Subcutaneous abdominal adipose tissue (tissue), 5 donors: ENCODE measurements around the gene NIN.

Experiments
- H3K27ac ChIP-seq: one replicate; pipeline ENCODE4 v1.7.0; 2013; ENCODE audit warnings: low read depth, mild to moderate bottlenecking, inconsistent platforms, low read length, moderate library complexity
- H3K27me3 ChIP-seq, 5 donors: one replicate each; pipeline ENCODE4 v1.7.0; 2013; ENCODE audit warnings: low read length in 5 of 5, inconsistent platforms in 1 of 5; ENCODE audit not compliant: control insufficient read depth in 5 of 5, insufficient read depth in 4 of 5
- H3K36me3 ChIP-seq, 5 donors: one replicate each; pipeline ENCODE4 v1.7.0; 2013; ENCODE audit warnings: low read length in 5 of 5; ENCODE audit not compliant: control insufficient read depth in 5 of 5, insufficient read depth in 5 of 5
- H3K4me1 ChIP-seq, 5 donors: one replicate each; pipeline ENCODE4 v1.7.0; 2013; ENCODE audit warnings: low read length in 5 of 5, mild to moderate bottlenecking in 3 of 5, moderate library complexity in 1 of 5; ENCODE audit not compliant: control insufficient read depth in 5 of 5, insufficient read depth in 5 of 5
- H3K4me3 ChIP-seq, 5 donors: one replicate each; pipeline ENCODE4 v1.7.0; 2013; ENCODE audit warnings: low read length in 5 of 5, low read depth in 1 of 5
- H3K9ac ChIP-seq, 5 donors: one replicate each; pipeline ENCODE4 v1.7.0; 2013; ENCODE audit warnings: low read length in 5 of 5, mild to moderate bottlenecking in 4 of 5, moderate library complexity in 3 of 5
- H3K9me3 ChIP-seq, 5 donors: one replicate each; pipeline ENCODE4 v1.7.0; 2013; ENCODE audit warnings: low read length in 5 of 5; ENCODE audit not compliant: control insufficient read depth in 5 of 5
- donor health status: healthy.
- donor health status: healthy.
- donor health status: healthy.
- donor health status: healthy.
- donor health status: healthy.

NIN gene

DNA sequence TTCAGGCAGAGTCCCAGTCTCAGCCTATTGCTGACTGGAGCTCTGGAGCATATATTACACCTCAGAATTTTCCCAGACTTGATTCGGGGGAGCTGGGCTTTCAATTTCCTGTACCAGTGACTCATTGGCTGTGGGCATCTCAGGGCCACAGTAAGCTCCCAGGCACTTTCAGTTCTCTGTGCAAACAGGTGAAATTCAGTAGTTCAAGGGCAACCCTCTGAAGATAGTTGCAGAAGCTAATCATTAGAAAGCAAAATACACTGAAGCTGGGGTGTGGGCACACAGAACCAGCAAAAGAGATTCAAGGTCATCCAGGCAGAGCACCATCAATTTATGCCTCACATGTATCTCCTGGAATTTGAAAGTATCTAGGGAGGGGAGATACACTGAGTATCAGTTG, 8.1 kb upstream of the NIN start:
- H3K27ac ChIP-seq: no peak overlapping the region
- no peak overlapping the region for H3K4me3 ChIP-seq
- no peaks in the 10 kb centered on the region for H3K36me3 ChIP-seq
- H3K9me3 ChIP-seq: no peaks in the 10 kb centered on the region
- no peak overlapping the region for H3K9ac ChIP-seq
- peaks cover 0 to 3% (median 0%) of the 10 kb centered on the region in 5 donors for H3K27me3 ChIP-seq
- no peaks in the 10 kb centered on the region for H3K4me1 ChIP-seq

DNA sequence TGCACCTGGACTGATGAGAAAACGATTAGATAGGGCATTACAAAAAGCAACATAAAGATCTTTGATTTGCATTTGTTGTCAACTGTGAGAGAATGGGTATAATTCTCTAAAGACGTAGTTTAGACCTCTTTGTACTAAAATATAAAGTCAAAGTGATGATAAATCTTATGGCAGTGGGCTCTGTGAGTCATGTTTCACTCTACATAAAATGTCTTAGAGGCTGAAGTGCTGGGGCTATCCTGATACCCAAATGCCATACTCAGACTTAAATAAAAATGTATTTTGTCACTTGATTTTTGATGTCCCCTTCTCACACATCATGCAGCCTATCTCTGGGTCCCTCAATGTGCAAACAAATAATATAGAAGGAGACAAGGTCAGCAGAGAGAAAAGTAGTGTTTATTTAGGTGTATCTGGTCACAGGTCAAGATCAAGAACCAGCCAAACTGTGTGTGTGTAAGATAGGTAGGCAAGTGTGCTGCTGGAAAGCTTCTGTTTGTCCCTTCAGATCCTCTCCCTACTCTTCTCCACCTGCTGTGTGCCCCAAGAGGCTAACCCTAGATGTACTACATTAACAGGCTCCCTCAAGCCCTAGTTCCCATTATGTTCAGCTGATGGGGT, 7.0 kb upstream of the NIN start:
- no peaks in the 10 kb centered on the region for H3K9me3 ChIP-seq
- no peak overlapping the region for H3K27ac ChIP-seq
- H3K4me1 ChIP-seq: no peaks in the 10 kb centered on the region
- H3K27me3 ChIP-seq: peaks cover 0 to 3% (median 0%) of the 10 kb centered on the region in 5 donors
- H3K9ac ChIP-seq: no peak overlapping the region
- no peak overlapping the region for H3K4me3 ChIP-seq
- no peaks in the 10 kb centered on the region for H3K36me3 ChIP-seq

DNA sequence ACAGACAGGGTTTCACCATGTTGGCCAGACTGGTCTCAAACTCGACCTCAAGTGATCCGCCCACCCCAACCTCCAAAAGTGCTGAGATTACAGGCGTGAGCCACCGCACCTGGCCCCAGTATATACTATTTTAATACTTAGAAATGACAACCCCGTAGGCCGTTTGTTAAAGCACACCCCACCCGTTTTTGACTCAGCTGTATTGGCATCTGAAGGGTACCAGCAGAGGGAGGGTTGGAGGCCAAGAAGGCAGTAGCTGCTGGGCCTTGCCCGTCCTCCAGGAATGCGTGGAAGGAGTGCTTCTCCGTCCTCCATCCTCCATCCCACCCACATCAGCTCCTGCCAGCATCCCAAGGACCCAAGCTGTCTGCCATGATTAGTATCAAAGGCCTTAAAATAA, 6.3 kb upstream of the NIN start:
- H3K4me1 ChIP-seq: no peaks in the 10 kb centered on the region
- H3K4me3 ChIP-seq: no peak overlapping the region
- peaks cover 0 to 3% (median 0%) of the 10 kb centered on the region in 5 donors for H3K27me3 ChIP-seq
- H3K36me3 ChIP-seq: no peaks in the 10 kb centered on the region
- no peak overlapping the region for H3K9ac ChIP-seq
- H3K9me3 ChIP-seq: no peaks in the 10 kb centered on the region
- no peak overlapping the region for H3K27ac ChIP-seq

DNA sequence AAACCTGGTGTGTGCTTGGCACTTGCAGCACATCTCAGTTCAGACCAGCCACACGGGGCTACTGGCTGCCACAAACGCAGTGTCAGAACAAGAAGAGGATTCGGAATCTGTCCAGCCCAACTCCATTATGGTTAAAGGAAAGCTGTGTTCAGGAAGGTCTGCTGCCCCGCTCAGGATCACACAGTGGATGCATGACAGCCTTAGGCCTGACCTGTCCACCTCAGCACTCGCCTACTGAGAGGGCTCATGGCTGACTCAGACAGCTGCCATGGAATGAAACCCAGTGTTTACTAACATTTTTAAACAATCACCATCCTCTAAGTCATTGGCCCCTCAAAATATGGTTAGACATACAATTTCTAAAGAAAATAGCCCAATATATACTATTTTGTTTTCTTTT, 5.6 kb upstream of the NIN start:
- H3K4me3 ChIP-seq: no peak overlapping the region
- no peak overlapping the region for H3K27ac ChIP-seq
- H3K4me1 ChIP-seq: peaks cover 2 to 6% (median 6%) of the 10 kb centered on the region in 5 donors
- H3K9ac ChIP-seq: no peak overlapping the region
- no peaks in the 10 kb centered on the region for H3K9me3 ChIP-seq
- H3K27me3 ChIP-seq: peaks cover 0 to 3% (median 0%) of the 10 kb centered on the region in 5 donors
- no peaks in the 10 kb centered on the region for H3K36me3 ChIP-seq

DNA sequence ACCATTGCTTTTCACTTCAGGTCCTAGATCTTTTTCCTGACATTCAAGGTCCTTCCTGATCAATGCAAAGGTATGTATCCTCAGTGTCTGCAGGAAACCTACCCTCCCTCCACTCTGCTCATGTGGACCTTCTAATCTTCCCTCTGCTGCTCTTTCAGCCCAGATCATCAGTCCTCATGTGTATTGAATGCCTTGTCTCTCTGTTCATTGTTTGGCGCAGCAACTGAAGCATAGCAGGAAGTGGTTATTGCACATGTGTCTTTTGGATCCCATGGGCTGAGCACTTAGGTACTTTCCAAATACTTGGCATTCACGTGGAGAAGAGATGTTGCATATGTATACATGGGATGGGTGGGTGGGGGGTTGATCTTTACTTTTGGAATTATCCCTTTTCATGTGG, 4.3 kb upstream of the NIN start:
- H3K27ac ChIP-seq: no peak overlapping the region
- no peaks in the 10 kb centered on the region for H3K9me3 ChIP-seq
- no peaks in the 10 kb centered on the region for H3K36me3 ChIP-seq
- no peak overlapping the region for H3K4me3 ChIP-seq
- peaks cover 0 to 3% (median 0%) of the 10 kb centered on the region in 5 donors for H3K27me3 ChIP-seq
- peaks cover 2 to 11% (median 9%) of the 10 kb centered on the region in 5 donors for H3K4me1 ChIP-seq
- H3K9ac ChIP-seq: no peak overlapping the region

DNA sequence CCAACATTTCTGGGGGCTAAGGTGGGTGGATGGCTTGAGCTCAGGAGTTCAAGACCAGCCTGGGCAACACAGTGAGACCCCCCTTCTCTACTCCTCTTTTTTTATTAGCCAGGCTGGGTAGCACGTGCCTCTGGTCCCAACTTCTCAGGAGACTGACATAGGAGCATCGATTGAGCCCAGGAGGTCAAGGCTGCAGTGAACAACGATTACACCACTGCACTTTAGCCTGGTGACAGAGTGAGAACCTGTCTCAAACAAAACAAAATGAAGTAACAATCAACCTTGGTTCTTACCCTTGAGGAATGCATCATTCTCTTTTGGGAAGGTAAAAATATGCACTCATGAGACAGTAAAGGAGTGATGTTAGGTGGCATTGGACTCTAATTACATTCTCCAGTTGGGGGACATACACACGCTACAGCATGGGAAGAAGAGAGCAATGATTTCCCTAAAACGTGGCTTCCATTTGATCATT, 3.9 kb upstream of the NIN start:
- no peak overlapping the region for H3K27ac ChIP-seq
- peaks cover 0 to 3% (median 0%) of the 10 kb centered on the region in 5 donors for H3K27me3 ChIP-seq
- H3K36me3 ChIP-seq: no peaks in the 10 kb centered on the region
- H3K9me3 ChIP-seq: no peaks in the 10 kb centered on the region
- H3K9ac ChIP-seq: no peak overlapping the region
- peaks cover 2 to 16% (median 13%) of the 10 kb centered on the region in 5 donors for H3K4me1 ChIP-seq
- no peak overlapping the region for H3K4me3 ChIP-seq

DNA sequence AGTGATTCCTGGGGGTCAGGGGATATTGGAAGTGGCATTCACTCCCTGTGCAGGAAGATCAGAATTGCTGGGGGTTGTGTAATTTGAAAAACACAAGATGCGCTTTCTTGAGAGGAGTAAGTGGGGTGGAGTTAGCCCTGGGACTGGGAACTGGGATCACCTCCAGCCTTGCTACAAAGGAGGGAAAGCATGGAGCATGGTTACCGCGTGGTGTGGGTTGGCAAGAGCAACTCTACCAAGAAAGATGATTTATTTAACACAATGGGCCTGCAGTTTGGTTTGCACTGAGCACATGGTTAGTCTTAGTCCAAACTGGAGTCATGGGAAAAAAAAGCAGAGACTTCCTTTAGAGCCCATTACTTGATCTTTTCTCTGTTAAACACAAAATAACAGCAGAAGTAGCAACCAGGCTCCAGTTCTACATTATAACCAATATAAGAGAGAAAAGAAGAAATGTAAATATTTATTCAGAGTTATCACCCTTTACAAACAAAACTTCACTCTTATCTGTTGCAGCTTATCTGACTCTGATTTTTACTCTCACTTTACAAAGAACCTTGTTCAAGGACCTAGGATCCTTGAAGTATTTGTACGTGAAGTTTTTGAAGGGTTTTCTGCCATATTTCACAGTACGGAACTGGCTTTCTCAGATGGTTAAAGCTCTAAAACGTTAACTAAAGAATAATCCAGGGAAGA, 2.1 kb upstream of the NIN start:
- peaks cover 0 to 3% (median 0%) of the 10 kb centered on the region in 5 donors for H3K27me3 ChIP-seq
- H3K4me1 ChIP-seq: peaks cover 4 to 30% (median 29%) of the 10 kb centered on the region in 5 donors
- no peak overlapping the region for H3K4me3 ChIP-seq
- H3K27ac ChIP-seq: no peak overlapping the region
- H3K9ac ChIP-seq: no peak overlapping the region
- H3K36me3 ChIP-seq: no peaks in the 10 kb centered on the region
- H3K9me3 ChIP-seq: no peaks in the 10 kb centered on the region

DNA sequence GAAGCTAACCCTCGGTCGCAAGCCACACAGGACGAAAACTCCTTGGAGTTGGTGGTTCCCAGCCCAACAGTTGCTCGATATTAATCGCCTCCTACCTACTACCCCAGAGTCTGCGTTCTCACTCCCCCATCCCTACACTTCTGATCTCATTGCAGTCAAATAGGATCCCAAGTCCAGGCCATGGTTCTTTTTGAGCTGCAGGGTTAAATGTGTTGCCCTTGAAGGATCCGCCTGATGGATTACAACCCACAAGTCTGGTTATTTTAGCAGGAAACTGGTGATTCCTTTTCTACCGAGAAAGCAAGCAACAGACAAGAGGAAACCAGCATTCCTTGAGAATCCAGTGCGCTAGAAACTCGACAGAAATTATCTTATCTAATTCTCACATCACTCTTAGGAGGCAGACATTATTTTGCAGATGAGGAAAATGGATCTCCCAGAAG, 785 bp upstream of the NIN start:
- Histone ChIP-seq H3K9ac (peak overlapping the region; percentile 60 to 84 (median 75)), H3K27me3 (peaks cover 0 to 3% (median 0%) of the 10 kb centered on the region in 5 donors), H3K27ac (peak overlapping the region; percentile 23), H3K4me1 (peaks cover 4 to 30% (median 29%) of the 10 kb centered on the region in 5 donors), H3K9me3 (no peaks in the 10 kb centered on the region), H3K36me3 (peaks cover 0 to 2% (median 0%) of the 10 kb centered on the region in 5 donors), H3K4me3 (peak overlapping the region; percentile 72 to 93 (median 87))

DNA sequence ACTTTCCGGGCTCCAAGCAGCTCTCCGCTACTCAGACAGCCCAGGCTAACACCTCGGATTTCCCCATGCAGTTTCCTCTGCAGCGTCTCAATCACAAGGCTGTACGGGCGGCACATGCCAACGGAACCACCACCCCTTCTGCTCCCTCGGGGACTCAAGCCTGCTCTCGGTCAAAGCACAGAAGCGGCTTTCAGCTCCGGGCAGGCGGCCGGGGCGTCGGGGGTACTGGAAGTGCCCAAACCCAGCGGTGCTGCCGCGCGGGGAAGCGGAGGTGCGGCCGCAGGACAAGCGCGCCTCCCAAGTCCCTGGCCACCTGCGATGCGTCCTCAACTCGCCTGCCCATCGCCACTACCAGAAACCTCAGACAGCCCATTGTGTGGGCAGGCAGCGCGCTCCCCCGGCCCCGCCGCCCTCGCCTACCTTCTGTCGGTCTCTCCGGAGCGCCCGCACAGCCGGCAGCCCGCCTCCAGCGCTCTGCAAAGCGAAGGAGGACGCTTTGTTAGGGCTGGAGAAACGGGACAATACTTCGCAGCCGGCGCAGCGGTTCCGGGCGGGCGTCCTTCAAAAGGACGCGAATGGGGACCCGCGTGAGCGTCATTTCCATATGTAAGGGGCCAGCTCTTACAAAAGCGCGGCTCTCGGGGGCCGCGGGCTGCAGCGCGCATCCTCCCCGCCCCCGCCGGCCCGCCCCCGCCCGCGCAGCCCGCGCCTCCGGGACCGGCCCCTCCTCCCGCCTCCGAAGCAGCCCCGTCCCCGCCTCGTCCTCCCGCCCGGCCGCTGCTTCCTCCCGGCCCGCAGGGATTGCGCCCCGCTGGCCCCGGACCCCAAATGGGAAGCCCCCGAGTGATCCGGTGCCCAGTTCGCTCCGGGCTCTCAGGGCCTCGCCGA, 674 bp downstream of the NIN start:
- Histone ChIP-seq H3K27ac (peak overlapping the region; percentile 54), H3K27me3 (peaks cover 0 to 3% (median 0%) of the 10 kb centered on the region in 5 donors), H3K9ac (peak overlapping the region in 4 of 5 donors; percentile 59 to 75 (median 66)), H3K36me3 (peaks cover 0 to 3% (median 0%) of the 10 kb centered on the region in 5 donors), H3K9me3 (no peaks in the 10 kb centered on the region), H3K4me1 (peaks cover 4 to 30% (median 29%) of the 10 kb centered on the region in 5 donors), H3K4me3 (peak overlapping the region; percentile 80 to 87 (median 81))
